Heart left ventricle (tissue), 13 donors: ENCODE results near the gene DCUN1D3.

Experiments
- POLR2A ChIP-seq, 2 donors: fragments of 450-650 bp; IDR thresholded peaks; one replicate each; pipeline ENCODE4 v1.6.1; 2017; ENCODE audit warnings: antibody characterized with exemption in 2 of 2, mild to moderate bottlenecking in 2 of 2, moderate library complexity in 2 of 2
- TF ChIP-seq, protein P1 (sequence below), 12 donors: fragments of 200-600 bp; sonication (generic) in 4 of 12; IDR thresholded peaks; one replicate each; pipeline versions ENCODE4 v1.5.0 to v1.8.0; 2018 to 2022; ENCODE audit warnings: antibody characterized with exemption in 12 of 12, mild to moderate bottlenecking in 5 of 12
- donor health status: ischemic (EF 13 %, LVEDD 7.1; RV severe dilation, severe dysfunction).
- donor health status: DM: no; HTN: yes; CAD: no.
- donor health status: DM: no; HTN: no; CAD: no.
- donor health status: ischemic (EF 25% LVEDD 6.9; RV normal size, moderate dysfunction).
- donor health status: ischemic (EF 25% LVEDD 5.7; RV mildly dilated, moderate dysfunction).
- donor health status: ischemic (EF 35%, LVEDD 5.7; RV mildly dilated, moderate dysfunction).
- donor health status: nonischemic (EF 11% LVEDD 7.7; RV severe dilation, severe dysfunction).
- donor health status: DM: yes; HTN: yes; CAD: no.
- donor health status: PGD.
- donor health status: ischemic (EF 29% LVEDD 5.4; RV normal size, mild dysfunction).
- donor health status: nonischemic (EF 23%, LVEDD 6.1; RV moderate dilation, normal function).

DNA sequence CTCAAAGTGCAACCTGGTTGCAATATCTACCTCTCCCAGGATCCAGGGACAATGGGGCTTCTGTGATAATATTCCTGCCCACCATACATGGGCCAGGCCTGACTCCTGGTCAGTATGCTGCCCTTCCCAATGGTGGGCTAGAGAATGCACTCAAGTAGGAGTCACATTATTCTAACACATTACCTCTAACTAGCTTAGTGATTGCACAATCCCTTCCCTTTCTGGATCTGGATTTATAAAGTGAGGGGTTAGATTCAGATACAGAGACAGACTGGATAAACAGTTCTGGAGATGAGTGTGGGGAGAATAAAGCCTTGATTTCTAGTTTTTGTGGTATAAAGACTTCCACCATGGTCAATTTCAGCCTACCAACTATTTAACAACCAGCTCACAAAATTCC, 33.4 kb upstream of the DCUN1D3 start:
- TF ChIP-seq, protein P1, sequence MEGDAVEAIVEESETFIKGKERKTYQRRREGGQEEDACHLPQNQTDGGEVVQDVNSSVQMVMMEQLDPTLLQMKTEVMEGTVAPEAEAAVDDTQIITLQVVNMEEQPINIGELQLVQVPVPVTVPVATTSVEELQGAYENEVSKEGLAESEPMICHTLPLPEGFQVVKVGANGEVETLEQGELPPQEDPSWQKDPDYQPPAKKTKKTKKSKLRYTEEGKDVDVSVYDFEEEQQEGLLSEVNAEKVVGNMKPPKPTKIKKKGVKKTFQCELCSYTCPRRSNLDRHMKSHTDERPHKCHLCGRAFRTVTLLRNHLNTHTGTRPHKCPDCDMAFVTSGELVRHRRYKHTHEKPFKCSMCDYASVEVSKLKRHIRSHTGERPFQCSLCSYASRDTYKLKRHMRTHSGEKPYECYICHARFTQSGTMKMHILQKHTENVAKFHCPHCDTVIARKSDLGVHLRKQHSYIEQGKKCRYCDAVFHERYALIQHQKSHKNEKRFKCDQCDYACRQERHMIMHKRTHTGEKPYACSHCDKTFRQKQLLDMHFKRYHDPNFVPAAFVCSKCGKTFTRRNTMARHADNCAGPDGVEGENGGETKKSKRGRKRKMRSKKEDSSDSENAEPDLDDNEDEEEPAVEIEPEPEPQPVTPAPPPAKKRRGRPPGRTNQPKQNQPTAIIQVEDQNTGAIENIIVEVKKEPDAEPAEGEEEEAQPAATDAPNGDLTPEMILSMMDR (IDR thresholded peaks at IDR 0.05): no peak
- no peak for TF ChIP-seq POLR2A (IDR thresholded peaks at IDR 0.05)
